Keratinocyte (primary cell): ENCODE measurements around the gene HSP90AB1. TPM values are rescaled to one million over a fixed set of nuclear protein-coding genes. Genes with fewer than 3 reads are reported as not detected.

Experiments used
- DNase-seq: peaks from one replicate; pipeline ENCODE4 v3.0.0-alpha.2; 2011; ENCODE audit warnings: low read depth, missing footprints, low spot score
- FAIRE-seq: peaks from 2 replicates; lab custom pipeline; 2011; peaks lifted over from hg19 to GRCh38; lab: Jason Lieb, UNC
- H2AFZ ChIP-seq: 2 replicates; pipeline ENCODE4 v1.6.0; 2012; ENCODE audit warnings: low read length, control low read depth, inconsistent platforms; ENCODE audit not compliant: control insufficient read depth
- H3K27ac ChIP-seq: 2 replicates; pipeline ENCODE4 v1.5.1; 2011; ENCODE audit warnings: low read length; ENCODE audit not compliant: control insufficient read depth, insufficient read depth
- H3K27me3 ChIP-seq: 3 replicates; pipeline ENCODE4 v1.6.0; 2011; ENCODE audit warnings: low read length; ENCODE audit not compliant: control insufficient read depth, insufficient read depth; ENCODE audit errors: extremely low read depth
- H3K36me3 ChIP-seq, 2 experiments: 2 replicates in 1 of 2; 3 replicates in 1 of 2; pipeline ENCODE4 v1.5.1; 2011; ENCODE audit warnings: low read length in 2 of 2, mild to moderate bottlenecking in 1 of 2; ENCODE audit not compliant: control insufficient read depth in 2 of 2, insufficient read depth in 2 of 2; ENCODE audit errors: extremely low read depth in 1 of 2
- H3K4me1 ChIP-seq: 3 replicates; pipeline ENCODE4 v1.5.1; 2011; ENCODE audit warnings: low read length; ENCODE audit not compliant: control insufficient read depth, insufficient read depth; ENCODE audit errors: extremely low read depth
- H3K4me2 ChIP-seq: 3 replicates; pipeline ENCODE4 v1.6.0; 2011; ENCODE audit warnings: low read depth, low read length; ENCODE audit not compliant: control insufficient read depth, insufficient read depth; ENCODE audit errors: extremely low read depth
- H3K4me3 ChIP-seq, 3 experiments: fragments of 200-600 bp in 1 of 3; sonication (generic) in 1 of 3; 2 replicates in 2 of 3; 3 replicates in 1 of 3; pipeline ENCODE4 v1.5.1; 2011 to 2016; ENCODE audit warnings: low read length in 3 of 3, mild to moderate bottlenecking in 3 of 3, control low read depth in 2 of 3, inconsistent platforms in 1 of 3, low read depth in 1 of 3, mixed read lengths in 1 of 3, mixed run types in 1 of 3, moderate library complexity in 1 of 3; ENCODE audit not compliant: control insufficient read depth in 2 of 3, insufficient read depth in 2 of 3; ENCODE audit errors: extremely low read depth in 1 of 3
- H3K79me2 ChIP-seq: 2 replicates; pipeline ENCODE4 v1.6.0; 2012; ENCODE audit warnings: low read length; ENCODE audit not compliant: control insufficient read depth, insufficient read depth
- H3K9ac ChIP-seq: 3 replicates; pipeline ENCODE4 v1.6.0; 2011; ENCODE audit warnings: low read length; ENCODE audit not compliant: control insufficient read depth, insufficient read depth; ENCODE audit errors: extremely low read depth
- H3K9me1 ChIP-seq: 3 replicates; pipeline ENCODE4 v1.6.0; 2011; ENCODE audit warnings: low read length; ENCODE audit not compliant: control insufficient read depth, insufficient read depth; ENCODE audit errors: extremely low read depth
- H3K9me3 ChIP-seq: 2 replicates; pipeline ENCODE4 v1.5.1; 2012; ENCODE audit warnings: low read depth, low read length; ENCODE audit not compliant: control insufficient read depth
- H4K20me1 ChIP-seq: 3 replicates; pipeline ENCODE4 v1.6.0; 2011; ENCODE audit warnings: low read length; ENCODE audit not compliant: control insufficient read depth, insufficient read depth; ENCODE audit errors: extremely low read depth
- CTCF ChIP-seq, 3 experiments: IDR thresholded peaks in 1 of 3; conservative IDR thresholded peaks in 1 of 3; optimal IDR thresholded peaks in 1 of 3; 2 replicates in 2 of 3; 3 replicates in 1 of 3; pipeline versions ENCODE3 to v1.5.1; 2011; ENCODE audit warnings: low read length in 3 of 3, mild to moderate bottlenecking in 3 of 3, moderate library complexity in 2 of 3, control low read depth in 1 of 3, inconsistent platforms in 1 of 3; ENCODE audit not compliant: insufficient read depth in 2 of 3; ENCODE audit errors: extremely low read depth in 1 of 3
- EZH2 ChIP-seq: IDR thresholded peaks from one replicate; pipeline ENCODE4 v1.6.1; 2012; ENCODE audit warnings: inconsistent platforms, mild to moderate bottlenecking, low read length, moderate library complexity
- dilution Hi-C: fragments of 300-500 bp; cut with MboI; formaldehyde crosslinking; loops from one replicate; pipeline ENCODE4 v1.7.0; 2020; ENCODE audit warnings: low sequenced_read_pairs; ENCODE audit not compliant: extremely low pct_ligation_motif_present
- polyA plus RNA-seq, 5 experiments: library from polyadenylated mRNA; depleted of rRNA in 3 of 5; stranded (reverse) in 3 of 5; stranded (forward) in 1 of 5; unstranded in 1 of 5; fragments of >200 nt; gene quantifications; 1 replicate in 1 of 5; 2 replicates in 3 of 5; 3 replicates in 1 of 5; pipeline versions ENCODE4 v1.2.1 to v1.2.3, GENCODE V29; 2011 to 2012; ENCODE audit warnings: missing spikeins in 2 of 5, low read depth in 1 of 5, low replicate concordance in 1 of 5

Gene HSP90AB1
- polyA plus RNA-seq, 1 donor (not counting 4 experiments of a cell fraction or from before 2014, with no cell fraction given): 1,089 TPM

GRCh38 chr6:44278774-44279697 lies 32.1 kb downstream of the HSP90AB1 start:
- no peak overlapping the region for H3K9ac ChIP-seq
- no peaks in the 10 kb centered on the region for H3K36me3 ChIP-seq
- H3K4me2 ChIP-seq: no peak overlapping the region
- DNase-seq (no peak), FAIRE-seq (no peak)
- TF ChIP-seq EZH2 (no peak), CTCF (optimal IDR thresholded peaks at IDR 0.05 in 1 of 3, IDR thresholded peaks at IDR 0.05 in 1 of 3, conservative IDR thresholded peaks at IDR 0.05 in 1 of 3; ENCODE audit: extremely low read depth in 1 of 3, insufficient read depth in 2 of 3, low read length in 3 of 3) (no peak)
- no peak overlapping the region for H2AFZ ChIP-seq
- H3K9me3 ChIP-seq: no peaks in the 10 kb centered on the region
- H3K9me1 ChIP-seq: no peaks in the 10 kb centered on the region
- H3K4me1 ChIP-seq: no peaks in the 10 kb centered on the region
- H3K79me2 ChIP-seq: no peaks in the 10 kb centered on the region
- H3K27me3 ChIP-seq: peaks cover 41% of the 10 kb centered on the region
- dilution Hi-C loops: no loop called here
- H3K27ac ChIP-seq: no peak overlapping the region
- H4K20me1 ChIP-seq: no peaks in the 10 kb centered on the region
- no peak overlapping the region for H3K4me3 ChIP-seq

DNA sequence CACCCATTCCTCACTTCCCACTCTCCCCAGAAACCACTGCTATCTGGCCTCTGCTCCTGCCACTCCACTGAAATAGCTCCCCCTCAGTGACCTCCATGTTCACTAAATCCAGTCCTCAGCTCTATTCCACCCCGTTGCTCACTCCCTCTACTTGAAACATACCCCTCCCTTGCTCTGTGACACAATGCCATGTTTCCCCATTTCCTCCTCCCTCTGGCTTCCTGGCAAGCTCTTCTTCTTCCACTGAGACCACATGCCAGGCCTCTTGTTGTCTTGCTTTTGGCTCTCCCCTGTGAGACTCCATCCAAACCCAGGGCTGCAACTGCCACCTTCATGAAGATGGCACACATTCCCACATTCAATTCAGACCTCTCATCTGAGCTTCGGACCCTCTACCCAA lies 37.2 kb downstream of the HSP90AB1 start:
- no peak for TF ChIP-seq EZH2
- TF ChIP-seq CTCF (optimal IDR thresholded peaks at IDR 0.05 in 1 of 3, IDR thresholded peaks at IDR 0.05 in 1 of 3, conservative IDR thresholded peaks at IDR 0.05 in 1 of 3; ENCODE audit: extremely low read depth in 1 of 3, insufficient read depth in 2 of 3, low read length in 3 of 3): no peak
- H3K9me3 ChIP-seq: no peaks in the 10 kb centered on the region
- no peaks in the 10 kb centered on the region for H3K36me3 ChIP-seq
- no peak overlapping the region for H3K4me3 ChIP-seq
- H4K20me1 ChIP-seq: no peaks in the 10 kb centered on the region
- H3K4me1 ChIP-seq: no peaks in the 10 kb centered on the region
- H3K4me2 ChIP-seq: no peak overlapping the region
- FAIRE-seq (no peak), DNase-seq (no peak)
- H2AFZ ChIP-seq: no peak overlapping the region
- H3K27ac ChIP-seq: no peak overlapping the region
- no peak overlapping the region for H3K9ac ChIP-seq
- no peaks in the 10 kb centered on the region for H3K79me2 ChIP-seq
- dilution Hi-C loops: no loop called here
- H3K27me3 ChIP-seq: peaks cover 10% of the 10 kb centered on the region
- no peaks in the 10 kb centered on the region for H3K9me1 ChIP-seq
